Measurements from ENCODE around the gene ZNF536.

GRCh38 chr19:30406220-30407067, 34.3 kb downstream of the ZNF536 start:
- TF ChIP-seq CTCF (conservative IDR thresholded peaks at IDR 0.05 in 1 of 2, IDR thresholded peaks at IDR 0.05 in 1 of 2; ENCODE audit: low read depth in 1 of 2, low read length in 2 of 2) (no peak), EZH2 (IDR thresholded peaks at IDR 0.05; ENCODE audit: low read length, missing control alignments) (no peak)
